Measurements from ENCODE around the gene PTH1R.
A peak's percentile ranks its signal among the peaks of the same experiment; 100 is the strongest.

PTH1R gene

GRCh38 chr3:46877406-46878125, at the start of gene PTH1R:
PTH1R (plus strand) TSS chr3:46877721; CDS start chr3:46883560, 5,839 bp downstream.
- no peak for DNase-seq (ENCODE audit: low read depth in 2 of 2)

- DNase-seq (ENCODE audit: low read depth in 2 of 2): no peak
Measured at GRCh38 chr3:46829699-46830208, 47.8 kb upstream of the PTH1R start.

- no peak for DNase-seq (ENCODE audit: low read depth in 2 of 2)
Measured at GRCh38 chr3:46830801-46831200, 46.7 kb upstream of the PTH1R start.

- DNase-seq (ENCODE audit: low read depth in 2 of 2): no peak
Measured at GRCh38 chr3:46831316-46831715, 46.2 kb upstream of the PTH1R start.

GRCh38 chr3:46831841-46832240, 45.7 kb upstream of the PTH1R start:
- DNase-seq (ENCODE audit: low read depth in 2 of 2): no peak

- no peak for DNase-seq (ENCODE audit: low read depth in 2 of 2)
Measured at GRCh38 chr3:46833346-46834300, 43.9 kb upstream of the PTH1R start.

- no peak for DNase-seq (ENCODE audit: low read depth in 2 of 2)
Measured at GRCh38 chr3:46835054-46835453, 42.5 kb upstream of the PTH1R start.

GRCh38 chr3:46835491-46835890, 42.0 kb upstream of the PTH1R start:
- DNase-seq (ENCODE audit: low read depth in 2 of 2): no peak

GRCh38 chr3:46838301-46838700, 39.2 kb upstream of the PTH1R start:
- no peak for DNase-seq (ENCODE audit: low read depth in 2 of 2)

GRCh38 chr3:46840491-46840890, 37.0 kb upstream of the PTH1R start:
- DNase-seq (ENCODE audit: low read depth in 2 of 2): no peak

- no peak for DNase-seq (ENCODE audit: low read depth in 2 of 2)
Measured at GRCh38 chr3:46843508-46843907, 34.0 kb upstream of the PTH1R start.

GRCh38 chr3:46844397-46844796, 33.1 kb upstream of the PTH1R start:
- DNase-seq (ENCODE audit: low read depth in 2 of 2): no peak

- DNase-seq (ENCODE audit: low read depth in 2 of 2): no peak
Measured at GRCh38 chr3:46844881-46845312, 32.6 kb upstream of the PTH1R start.

- DNase-seq (ENCODE audit: low read depth in 2 of 2): no peak
Measured at GRCh38 chr3:46845397-46845859, 32.1 kb upstream of the PTH1R start.

- DNase-seq (ENCODE audit: low read depth in 2 of 2): peak; percentile 48 to 59
Measured at GRCh38 chr3:46845860-46846623, 31.5 kb upstream of the PTH1R start.

GRCh38 chr3:46846624-46847542, 30.6 kb upstream of the PTH1R start:
- no peak for DNase-seq (ENCODE audit: low read depth in 2 of 2)

GRCh38 chr3:46847744-46848143, 29.8 kb upstream of the PTH1R start:
- DNase-seq (ENCODE audit: low read depth in 2 of 2): no peak

- no peak for DNase-seq (ENCODE audit: low read depth in 2 of 2)
Measured at GRCh38 chr3:46848271-46849044, 29.1 kb upstream of the PTH1R start.

GRCh38 chr3:46849045-46849631, 28.4 kb upstream of the PTH1R start:
- no peak for DNase-seq (ENCODE audit: low read depth in 2 of 2)
